GM18873 (cell line): Measurements from ENCODE around the gene MINDY3.
A peak's percentile ranks its signal among the peaks of the same experiment; 100 is the strongest.
"Not testable (repeated sequence)": the region's sequence is repeated elsewhere in the genome, so short reads cannot be mapped to it uniquely, and the experiment has no call there.

Source experiments
- ATAC-seq: cut with Tn5 transposase; IDR thresholded peaks from one replicate; pipeline ENCODE4 v1.9.1; 2021; ENCODE audit warnings: mild to moderate bottlenecking, moderate library complexity, moderate number of reproducible peaks; ENCODE audit not compliant: unreplicated experiment, low FRiP score

MINDY3 gene

DNA sequence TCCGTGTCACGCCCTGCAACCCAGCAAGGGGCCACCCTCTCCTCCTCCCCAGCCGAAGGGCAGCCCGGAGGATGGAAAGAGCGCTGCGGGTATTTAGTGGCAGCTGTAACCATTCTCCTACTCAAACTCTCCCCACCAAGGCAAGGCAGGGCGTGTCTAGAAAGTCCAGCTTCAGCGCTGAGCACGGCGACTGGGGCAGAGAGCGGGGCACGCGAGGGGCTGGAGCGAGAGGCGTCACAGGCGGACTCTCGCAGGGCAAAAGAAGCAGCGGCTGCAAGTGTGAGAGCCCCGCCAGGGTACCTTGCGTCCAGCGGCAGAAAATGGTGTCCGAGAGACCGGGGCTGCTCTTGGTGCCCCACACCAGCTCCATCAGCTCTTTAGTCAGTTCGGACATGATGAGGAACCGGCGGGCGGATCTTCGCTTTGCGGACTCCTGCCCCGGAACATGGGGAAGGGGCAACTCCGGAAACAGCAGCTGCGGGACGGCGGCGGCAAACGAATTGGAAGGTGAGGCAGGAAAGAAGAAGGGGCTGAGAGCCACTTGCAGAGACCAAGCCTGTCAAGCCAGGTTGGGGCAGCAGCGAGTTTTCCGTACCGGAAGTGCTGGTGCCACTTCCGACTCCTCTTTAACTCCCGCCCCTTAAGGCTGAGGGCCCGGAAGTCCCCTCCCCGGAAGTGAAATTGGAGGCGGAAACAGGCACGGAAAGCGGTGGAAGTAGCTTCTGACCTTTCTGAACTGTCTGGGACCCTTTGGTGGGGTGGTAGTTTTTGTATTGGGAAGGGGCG, at the start of gene MINDY3:
MINDY3 (minus strand) TSS at position 602 of the 786 bp plus-strand sequence; CDS start at position 394, 208 bp downstream.
- peak; percentile 82 for ATAC-seq

DNA sequence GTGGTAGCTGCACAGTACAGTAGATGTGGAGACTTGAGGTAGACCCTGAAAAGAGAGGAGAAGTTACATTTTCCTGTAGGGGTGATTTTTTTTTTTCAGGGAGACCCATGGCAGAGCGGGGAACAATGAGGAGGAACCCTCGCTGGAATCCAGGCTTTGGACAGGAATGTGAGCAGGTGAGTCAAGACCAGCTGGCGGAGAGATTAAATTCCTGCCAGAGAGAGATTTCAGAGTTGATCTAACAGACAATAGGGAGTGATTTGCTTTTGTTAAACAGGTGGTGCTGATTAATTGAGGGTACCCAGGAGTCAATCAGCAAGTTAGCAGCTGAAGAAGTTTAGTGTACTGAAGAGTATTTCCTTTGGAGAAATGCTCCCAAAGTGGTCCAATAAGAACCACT, 41.6 kb upstream of the MINDY3 start:
- no peak for ATAC-seq

DNA sequence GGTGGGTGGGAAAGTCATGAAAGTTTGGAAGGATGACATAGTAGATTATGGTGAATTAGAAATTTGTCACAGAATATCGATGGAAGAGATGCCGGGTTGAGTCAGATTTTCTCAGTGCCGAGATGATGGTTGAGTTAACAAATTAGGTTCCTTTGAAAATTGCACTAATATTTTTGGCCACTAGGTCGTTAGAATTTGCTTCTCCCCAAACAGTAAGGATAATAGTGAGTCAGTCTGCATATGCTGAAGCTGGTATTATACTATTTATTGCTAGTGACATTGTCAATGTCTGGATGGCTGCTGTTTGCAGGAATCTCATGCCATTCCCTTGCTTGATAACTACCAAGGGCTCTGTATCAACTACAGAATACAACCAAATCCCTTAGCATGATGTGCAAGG, 37.7 kb upstream of the MINDY3 start:
- no peak for ATAC-seq

DNA sequence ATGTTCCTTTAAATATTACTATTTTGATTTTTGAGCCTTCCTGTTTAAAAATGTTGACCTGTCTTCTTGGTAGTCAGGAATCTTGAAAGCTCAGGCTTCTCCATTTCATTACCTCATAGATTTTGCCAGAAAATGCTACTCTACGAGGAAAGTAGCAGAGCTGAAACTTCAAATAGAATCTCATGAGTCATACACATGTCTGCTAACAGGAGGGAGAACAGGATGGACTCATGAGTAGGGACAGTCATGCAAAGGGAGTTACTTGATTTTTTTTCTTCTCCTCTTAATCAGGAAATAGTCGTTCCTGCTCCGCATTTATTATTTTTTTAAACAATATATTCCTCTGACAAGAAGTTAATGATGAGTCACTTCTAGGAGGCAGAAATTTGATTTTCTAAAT, 37.0 kb upstream of the MINDY3 start:
- ATAC-seq, result no peak

DNA sequence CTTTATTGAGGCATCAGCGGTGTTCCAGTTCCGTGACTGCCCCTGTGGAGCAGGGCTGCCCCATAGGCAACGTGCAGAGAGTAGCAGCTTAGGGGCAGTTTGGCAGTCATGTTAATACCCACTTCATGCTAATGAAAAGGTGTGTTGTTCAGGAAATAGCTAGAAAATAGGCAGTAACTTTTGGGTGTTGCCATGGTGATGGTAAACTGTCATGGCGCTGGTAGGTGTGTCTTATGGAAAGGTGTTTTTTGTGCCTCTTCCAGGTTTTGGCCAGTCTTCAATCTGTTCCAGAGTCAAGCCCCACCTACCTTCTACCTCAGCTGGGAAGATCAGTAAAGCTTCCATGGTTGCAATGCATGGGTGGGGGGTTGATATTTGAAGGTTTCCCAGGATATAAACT, 36.3 kb upstream of the MINDY3 start:
- ATAC-seq, result no peak

DNA sequence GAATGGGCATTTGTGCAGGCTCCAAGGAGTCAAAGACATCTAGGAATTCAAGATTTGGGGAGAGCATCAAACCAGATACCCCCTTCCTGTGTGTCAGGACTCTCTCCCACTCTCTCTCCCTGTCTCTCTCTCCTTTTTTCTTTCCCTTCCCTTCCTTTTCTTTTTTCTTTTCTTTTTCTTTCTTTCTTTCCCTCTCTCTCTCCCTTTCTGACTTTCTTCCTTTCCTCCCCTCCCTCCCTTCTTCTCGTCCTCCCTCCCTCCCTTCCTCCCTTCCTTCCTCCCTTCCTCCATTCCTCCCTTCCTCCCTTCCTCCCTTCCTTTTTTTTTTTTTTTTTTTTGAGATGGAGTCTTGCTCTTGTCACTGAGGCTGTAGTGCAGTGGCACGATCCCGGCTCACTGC, 24.1 kb upstream of the MINDY3 start:
- no peak for ATAC-seq

DNA sequence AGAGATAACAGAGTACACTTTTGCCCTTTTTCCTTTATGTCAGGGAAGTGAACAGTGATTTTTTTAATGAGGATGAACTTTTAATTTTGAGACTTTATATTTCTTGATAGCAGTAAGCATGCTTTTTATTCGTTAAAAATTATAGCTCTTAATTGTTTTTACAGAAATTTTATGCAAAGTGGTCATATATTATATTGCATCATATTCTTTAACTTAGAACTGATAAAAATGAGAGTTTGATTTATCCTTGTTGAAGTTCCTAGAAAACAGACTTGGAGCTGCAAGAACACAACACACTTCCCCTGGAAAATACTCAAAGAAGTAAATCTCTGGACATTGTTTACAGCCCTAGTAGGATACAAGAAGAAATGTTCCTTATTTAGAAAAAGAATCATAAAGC, 21.2 kb upstream of the MINDY3 start:
- no peak for ATAC-seq

DNA sequence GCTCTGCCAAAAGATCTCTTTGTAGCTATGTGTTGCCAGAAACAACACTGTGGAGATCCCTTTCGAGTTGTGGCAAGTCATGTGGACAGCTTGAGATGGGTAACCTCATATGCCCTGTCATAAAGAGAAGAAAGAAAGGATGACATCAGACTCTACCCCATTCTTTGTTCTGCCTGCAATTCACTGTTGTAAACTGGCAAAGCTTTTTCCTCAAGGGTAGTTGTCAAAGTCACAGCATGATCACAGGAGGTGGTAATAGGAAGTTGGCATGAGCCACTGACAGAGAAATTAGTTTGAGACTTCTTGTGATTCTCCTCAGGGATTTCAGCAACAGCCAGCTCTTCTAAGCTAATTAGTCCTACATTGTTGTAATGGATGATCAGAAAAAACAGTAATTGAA, 19.4 kb upstream of the MINDY3 start:
- ATAC-seq, result no peak

DNA sequence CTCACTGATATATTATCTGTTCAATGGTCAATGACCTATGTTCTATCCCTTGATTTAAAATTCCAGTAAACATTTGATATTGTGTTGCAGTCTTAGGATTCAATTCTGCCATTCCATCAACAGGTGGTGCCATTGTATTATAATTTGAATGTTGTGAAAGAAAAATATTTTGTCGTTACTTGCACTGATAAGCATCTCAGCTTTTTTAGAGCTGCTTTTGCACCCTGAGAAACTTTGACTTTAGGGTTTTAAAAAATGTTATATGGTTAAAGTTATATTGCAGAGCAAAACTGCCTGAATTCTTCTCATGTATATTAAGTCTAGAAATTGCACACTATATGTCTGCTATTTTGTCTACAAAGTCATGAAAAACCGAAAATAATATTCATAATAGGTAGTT, 18.8 kb upstream of the MINDY3 start:
- ATAC-seq, result no peak

DNA sequence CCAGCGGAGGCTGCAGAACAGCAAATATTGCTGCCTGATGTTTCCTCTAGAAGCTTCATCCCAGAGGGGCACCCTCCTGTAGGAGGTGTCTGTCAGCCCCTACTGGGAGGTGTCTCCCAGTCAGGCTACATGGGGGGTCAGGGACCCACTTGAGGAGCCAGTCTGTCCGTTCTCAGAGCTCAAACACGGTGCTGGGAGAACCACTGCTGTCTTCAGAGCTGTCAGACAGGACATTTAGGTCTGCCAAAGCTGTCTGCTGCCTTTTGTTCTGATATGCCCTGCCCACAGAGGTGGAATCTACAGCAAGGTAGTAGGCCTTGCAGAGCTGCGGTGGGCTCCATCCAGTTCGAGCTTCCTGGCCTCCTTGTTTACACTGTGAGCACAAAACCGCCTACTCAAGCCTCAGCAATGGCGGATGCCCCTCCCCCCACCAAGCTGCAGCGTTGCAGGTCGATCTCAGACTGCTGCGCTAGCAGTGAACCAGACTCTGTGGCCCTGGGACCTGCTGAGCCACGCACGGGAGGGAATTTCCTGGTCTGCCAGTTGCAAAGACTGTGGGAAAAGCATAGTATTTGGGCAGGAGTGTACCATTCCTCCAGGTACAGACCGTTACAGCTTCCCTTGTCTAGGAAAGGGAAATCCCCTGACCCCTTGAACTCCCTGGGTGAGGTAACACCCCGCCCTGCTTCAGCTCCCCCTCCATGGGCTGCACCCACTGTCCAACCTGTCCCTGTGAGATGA, 17.7 kb upstream of the MINDY3 start:
- no peak for ATAC-seq

DNA sequence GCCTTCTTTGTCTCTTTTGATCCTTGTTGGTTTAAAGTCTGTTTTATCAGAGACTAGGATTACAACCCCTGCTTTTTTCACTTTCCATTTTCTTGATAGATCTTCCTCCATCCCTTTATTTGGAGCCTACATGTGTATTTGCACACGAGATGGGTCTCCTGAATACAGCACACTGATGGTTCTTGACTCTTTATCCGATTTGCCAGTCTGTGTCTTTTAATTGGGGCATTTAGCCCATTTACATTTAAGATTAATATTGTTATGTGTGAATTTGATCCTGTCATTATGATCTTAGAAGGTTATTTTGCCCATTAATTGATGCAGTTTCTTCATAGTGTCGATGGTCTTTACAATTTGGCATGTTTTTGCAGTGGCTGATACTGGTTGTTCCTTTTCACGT, 16.0 kb upstream of the MINDY3 start:
- not testable (repeated sequence) for ATAC-seq

DNA sequence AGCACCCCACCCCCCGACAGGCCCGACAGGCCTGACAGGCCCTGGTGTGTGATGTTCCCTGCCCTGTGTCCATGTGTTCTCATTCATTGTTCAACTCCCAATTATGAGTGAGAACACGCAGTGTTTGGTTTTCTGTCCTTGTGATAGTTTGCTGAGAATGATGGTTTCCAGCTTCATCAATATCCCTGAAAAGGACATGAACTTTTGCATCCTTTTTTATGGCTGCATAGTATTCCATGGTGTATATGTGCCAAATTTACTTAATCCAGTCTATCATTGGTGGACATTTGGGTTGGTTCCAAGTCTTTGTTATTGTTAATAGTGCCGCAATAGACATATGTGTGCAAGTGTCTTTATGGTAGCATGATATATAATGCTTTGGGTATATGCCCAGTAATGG, 12.3 kb upstream of the MINDY3 start:
- ATAC-seq, result not testable (repeated sequence)

DNA sequence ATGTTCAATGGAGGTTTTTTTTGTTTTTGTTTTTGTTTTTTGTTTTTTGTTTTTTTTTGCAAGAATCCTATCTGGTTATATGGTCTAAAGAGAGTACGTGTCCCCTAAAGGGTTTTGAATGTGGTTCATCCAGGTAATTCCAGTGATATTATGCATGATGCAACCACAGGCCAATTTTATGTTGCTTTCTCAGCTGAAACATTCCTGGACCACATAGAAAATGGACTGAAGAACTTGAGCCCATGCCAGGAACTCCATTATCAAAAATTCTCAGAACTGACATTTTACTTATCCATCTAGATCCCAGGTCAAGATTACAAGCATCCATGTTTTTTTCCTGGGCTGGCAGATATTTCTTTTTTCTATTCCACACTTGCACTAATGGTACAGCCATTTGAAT, 11.5 kb upstream of the MINDY3 start:
- ATAC-seq, result no peak

DNA sequence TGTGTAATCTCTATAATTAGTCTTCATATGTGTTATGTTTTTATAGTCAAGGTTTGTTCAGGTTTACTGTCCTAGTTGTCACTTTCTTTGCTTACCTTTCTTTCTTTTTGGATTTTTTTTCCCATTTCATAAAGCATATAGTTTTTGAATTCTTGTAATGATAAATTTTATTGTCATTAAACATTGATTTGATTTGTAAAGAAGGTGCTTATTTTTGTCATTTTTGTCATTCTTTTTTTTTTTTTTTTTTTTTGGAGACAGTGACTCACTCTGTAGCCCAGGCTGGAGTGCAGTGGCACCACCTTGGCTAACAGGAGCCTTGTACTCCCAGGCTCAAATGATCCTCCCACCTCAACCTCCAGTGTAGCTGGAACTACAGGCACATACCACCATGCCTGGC, 9.6 kb upstream of the MINDY3 start:
- ATAC-seq, result no peak

DNA sequence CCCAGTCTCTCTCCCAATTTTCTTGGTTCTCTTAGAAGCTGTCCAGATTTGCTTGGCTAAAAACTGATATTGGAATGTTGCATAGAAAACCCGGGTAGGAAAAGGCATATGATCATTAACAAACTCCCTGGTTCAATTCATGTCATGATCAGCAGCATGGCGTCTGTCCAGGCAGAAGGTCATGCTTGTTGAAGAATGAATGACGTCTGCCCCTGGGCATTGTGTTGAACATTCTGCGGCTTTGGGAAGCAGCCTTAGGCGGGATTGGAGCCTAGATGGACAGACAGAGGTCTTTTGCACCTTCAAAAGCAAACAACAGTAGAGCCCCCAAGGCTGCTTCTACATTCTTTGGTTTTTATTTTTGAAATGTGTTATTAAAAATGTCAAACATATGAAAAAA, 7.7 kb upstream of the MINDY3 start:
- ATAC-seq, result no peak

DNA sequence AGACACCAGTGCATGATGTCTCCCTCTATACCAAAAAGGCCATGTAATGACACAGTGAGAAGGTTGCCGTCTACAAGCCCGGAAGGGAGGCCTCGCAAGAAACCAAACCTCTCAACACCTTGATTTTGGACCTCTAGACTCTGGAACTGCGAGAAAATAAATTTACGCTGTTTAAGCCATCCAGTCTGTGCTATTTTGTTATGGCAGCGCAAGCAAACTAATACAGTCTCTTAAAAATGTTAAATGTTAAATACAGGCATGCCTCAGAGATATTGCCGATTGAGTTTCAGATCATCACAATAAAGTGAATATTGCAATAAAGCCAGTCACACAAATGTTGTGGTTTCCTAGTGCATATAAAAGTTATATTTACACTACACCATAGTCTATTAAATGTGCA, 5.0 kb upstream of the MINDY3 start:
- no peak for ATAC-seq

DNA sequence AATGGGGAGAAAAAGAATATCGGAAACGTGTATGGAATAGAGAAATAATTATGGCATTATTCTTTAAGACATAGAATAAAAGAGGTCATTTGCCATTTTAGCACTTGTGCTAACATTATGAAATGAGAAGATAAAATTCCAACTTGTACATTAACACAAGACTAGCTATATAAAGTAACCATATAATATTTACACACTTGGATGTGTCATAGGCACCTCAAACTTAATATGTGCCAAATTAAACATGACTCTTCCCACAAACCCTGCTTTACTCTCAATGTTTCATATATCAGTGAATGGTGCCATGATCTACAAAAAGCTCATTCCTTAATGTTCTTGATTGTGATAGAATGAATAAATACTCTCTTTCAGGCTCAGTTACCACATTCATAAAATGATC, 4.1 kb upstream of the MINDY3 start:
- no peak for ATAC-seq

DNA sequence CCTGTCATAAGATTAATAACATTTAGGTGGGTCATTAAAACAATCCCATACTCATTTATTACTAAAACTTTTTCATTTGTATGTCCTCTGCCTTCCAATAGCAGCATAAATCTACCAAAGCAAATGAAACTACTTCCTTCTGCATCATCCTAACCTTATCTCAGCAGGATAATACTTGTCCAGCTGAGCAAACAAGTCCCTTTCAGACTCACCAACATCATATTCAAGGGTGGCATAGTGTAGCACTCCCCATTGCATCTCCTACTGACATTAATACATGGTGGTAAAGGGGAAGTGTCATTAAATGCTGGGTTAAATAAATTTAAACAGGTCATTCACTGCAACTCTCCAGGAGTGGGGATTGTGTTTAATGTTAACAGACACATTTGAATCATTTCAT, 3.4 kb upstream of the MINDY3 start:
- ATAC-seq, result no peak

DNA sequence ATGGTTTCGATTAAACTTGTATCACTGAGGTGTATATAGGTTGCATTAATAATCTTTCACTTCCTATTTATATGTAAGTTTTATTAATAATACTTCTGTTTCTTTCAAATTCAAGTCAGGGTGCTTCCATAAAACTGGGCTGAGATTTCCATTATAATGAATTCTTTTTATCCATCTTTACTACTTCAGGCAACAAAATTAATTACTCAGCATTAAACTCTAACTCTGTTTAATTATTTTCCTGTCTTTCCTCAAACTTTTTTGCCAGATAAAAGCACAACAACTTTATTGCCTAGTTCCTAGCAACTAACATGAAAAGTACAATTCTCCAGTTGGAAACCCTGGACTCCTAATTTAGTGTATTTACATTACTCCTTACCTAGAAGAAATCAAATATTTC, 3.0 kb upstream of the MINDY3 start:
- no peak for ATAC-seq

DNA sequence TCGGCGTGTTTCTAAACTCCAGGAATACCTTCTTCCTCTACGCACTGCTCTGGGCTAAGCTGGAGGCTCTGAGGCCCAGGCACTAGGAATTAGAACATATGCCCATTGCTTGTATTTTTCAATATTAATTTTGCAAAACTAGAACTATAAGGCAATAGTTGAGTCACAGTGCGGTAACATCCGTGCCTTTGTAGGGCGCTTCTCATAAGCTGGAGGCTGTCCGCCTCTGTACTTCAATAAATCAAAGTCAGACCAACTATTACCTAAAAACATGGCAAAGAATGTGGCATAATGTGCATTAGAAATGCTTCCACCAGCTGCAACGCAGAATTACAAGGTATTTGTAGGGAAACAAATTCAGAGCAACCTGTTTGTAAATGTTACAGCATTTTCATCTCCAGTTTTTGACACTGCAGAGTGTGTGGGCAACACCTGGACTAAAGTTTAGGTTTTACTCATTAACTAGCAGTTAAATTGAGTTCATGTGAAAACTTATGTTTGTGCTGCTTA, 440 bp upstream of the MINDY3 start:
- no peak for ATAC-seq

DNA sequence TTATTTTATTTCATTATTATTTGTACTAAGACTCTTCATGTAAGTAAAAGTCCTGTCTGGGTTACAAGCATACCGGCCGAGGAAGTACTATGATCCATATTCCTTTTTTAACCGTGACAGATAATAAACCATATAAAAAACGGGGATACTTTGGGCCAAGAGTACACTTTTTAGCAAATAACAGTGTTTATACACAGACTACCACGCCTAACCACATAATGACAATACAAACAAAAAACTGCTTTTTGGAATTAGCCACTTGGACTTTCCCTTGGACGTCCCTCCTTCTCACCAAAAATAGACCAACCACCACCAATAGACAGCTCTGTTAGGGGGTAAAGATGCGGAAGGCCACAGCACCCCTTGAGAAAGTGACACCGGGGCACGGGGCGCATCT, 800 bp downstream of the MINDY3 start:
- ATAC-seq, result peak; percentile 63

DNA sequence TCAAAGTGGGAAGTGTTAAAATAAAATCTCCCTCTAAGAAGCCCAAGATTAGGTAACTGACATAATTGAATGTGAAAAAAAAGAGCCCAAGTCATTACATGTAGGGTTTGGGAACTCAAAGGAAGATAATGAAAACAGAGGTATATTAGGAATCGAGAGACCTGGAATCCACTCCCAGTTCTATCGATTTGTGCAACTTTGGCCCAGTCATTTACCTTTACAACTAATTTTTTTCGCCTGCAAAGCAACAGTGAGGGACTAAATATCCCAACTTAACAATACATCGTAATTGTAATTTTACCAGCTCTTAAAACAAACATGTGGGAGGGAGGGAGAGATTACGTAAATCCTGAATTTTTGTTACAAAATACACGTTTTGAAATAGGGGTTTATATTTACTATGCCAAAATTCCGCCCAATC, 1.4 kb downstream of the MINDY3 start:
- ATAC-seq, result no peak
